Tibial artery (tissue), 4 donors: ENCODE data around the gene SNAP29.

Source experiments
- DNase-seq, 2 donors: peaks; one replicate each; pipeline ENCODE4 v3.0.0-alpha.2; 2019
- H3K27ac ChIP-seq, 2 donors: fragments of 200-600 bp; sonication (generic) in 1 of 2; 1 replicate in 1 of 2; 2 replicates in 1 of 2; pipeline ENCODE4 v1.5.1; 2018 to 2019; ENCODE audit warnings: mild to moderate bottlenecking in 1 of 2
- H3K27me3 ChIP-seq, 2 donors: fragments of 200-600 bp; sonication (generic) in 1 of 2; one replicate each; pipeline versions ENCODE4 v1.5.1 to v1.6.0; 2016 to 2019
- H3K36me3 ChIP-seq, 3 donors: fragments of 200-600 bp; sonication (generic) in 2 of 3; one replicate each; pipeline ENCODE4 v1.5.1; 2016 to 2019; ENCODE audit warnings: mild to moderate bottlenecking in 2 of 3
- H3K4me1 ChIP-seq, 4 donors: fragments of 200-600 bp; sonication (generic) in 2 of 4; 1 replicate in 3 of 4; 2 replicates in 1 of 4; pipeline ENCODE4 v1.5.1; 2016 to 2019
- H3K4me3 ChIP-seq, 2 donors: fragments of 200-600 bp; sonication (generic) in 1 of 2; 1 replicate in 1 of 2; 2 replicates in 1 of 2; pipeline ENCODE4 v1.5.1; 2018 to 2019; ENCODE audit warnings: mild to moderate bottlenecking in 2 of 2
- H3K9me3 ChIP-seq, 3 donors: fragments of 200-600 bp; sonication (generic) in 1 of 3; one replicate each; pipeline ENCODE4 v1.5.1; 2016 to 2019
- CTCF ChIP-seq, 2 experiments: fragments of 200-600 bp in 1 of 2; fragments of 450-650 bp in 1 of 2; IDR thresholded peaks; one replicate each; pipeline ENCODE4 v1.5.1; 2017 to 2019; ENCODE audit warnings: antibody characterized with exemption in 2 of 2, mild to moderate bottlenecking in 1 of 2, moderate library complexity in 1 of 2
- intact Hi-C: fragments of 100-400 bp; cut with DNase I; formaldehyde crosslinking; loops from one replicate; pipeline ENCODE4 v1.15.0; 2023; ENCODE audit warnings: low total_unique reads

The SNAP29 gene

GRCh38 chr22:20852076-20852475 is 6.7 kb upstream of the SNAP29 start:
- H3K36me3 ChIP-seq = no peaks in the 10 kb centered on the region
- DNase-seq = no peak
- no peaks in the 10 kb centered on the region for H3K27me3 ChIP-seq
- H3K4me3 ChIP-seq = no peak overlapping the region
- H3K4me1 ChIP-seq = peaks cover 0 to 15% (median 10%) of the 10 kb centered on the region in 4 donors
- intact Hi-C loops = no loop called here
- H3K27ac ChIP-seq = no peak overlapping the region
- no peaks in the 10 kb centered on the region for H3K9me3 ChIP-seq
- TF ChIP-seq CTCF (IDR thresholded peaks at IDR 0.05) = no peak

- no peak overlapping the region for H3K4me3 ChIP-seq
- H3K4me1 ChIP-seq = peaks cover 0 to 19% (median 15%) of the 10 kb centered on the region in 4 donors
- H3K36me3 ChIP-seq = no peaks in the 10 kb centered on the region
- DNase-seq = no peak
- H3K9me3 ChIP-seq = no peaks in the 10 kb centered on the region
- H3K27ac ChIP-seq = no peak overlapping the region
- no peaks in the 10 kb centered on the region for H3K27me3 ChIP-seq
- TF ChIP-seq CTCF (IDR thresholded peaks at IDR 0.05) = no peak
- intact Hi-C loops = no loop called here
Observed at GRCh38 chr22:20852503-20852902, 6.3 kb upstream of the SNAP29 start.

GRCh38 chr22:20853236-20853660 is 5.6 kb upstream of the SNAP29 start:
- Histone ChIP-seq H3K4me1 (peaks cover 0 to 24% (median 18%) of the 10 kb centered on the region in 4 donors), H3K9me3 (no peaks in the 10 kb centered on the region), H3K4me3 (no peak overlapping the region), H3K27me3 (no peaks in the 10 kb centered on the region), H3K36me3 (no peaks in the 10 kb centered on the region), H3K27ac (no peak overlapping the region)
- intact Hi-C loops = no loop called here
- no peak for DNase-seq
- TF ChIP-seq CTCF (IDR thresholded peaks at IDR 0.05) = no peak

GRCh38 chr22:20857247-20857643 is 1.6 kb upstream of the SNAP29 start:
- intact Hi-C loops = no loop called here
- TF ChIP-seq CTCF (IDR thresholded peaks at IDR 0.05) = no peak
- Histone ChIP-seq H3K4me1 (peaks cover 0 to 38% (median 23%) of the 10 kb centered on the region in 4 donors), H3K27me3 (no peaks in the 10 kb centered on the region), H3K9me3 (no peaks in the 10 kb centered on the region), H3K4me3 (peak overlapping the region; percentile 82 to 92), H3K36me3 (peaks cover 0 to 5% (median 0%) of the 10 kb centered on the region in 3 donors), H3K27ac (peak overlapping the region in 1 of 2 donors; percentile 89)
- no peak for DNase-seq

GRCh38 chr22:20857838-20858614 is 781 bp upstream of the SNAP29 start:
- no peaks in the 10 kb centered on the region for H3K27me3 ChIP-seq
- no peaks in the 10 kb centered on the region for H3K9me3 ChIP-seq
- H3K4me3 ChIP-seq = peak overlapping the region; percentile 82 to 92
- DNase-seq = peak; percentile 79 to 89
- H3K36me3 ChIP-seq = peaks cover 0 to 9% (median 0%) of the 10 kb centered on the region in 3 donors
- peak overlapping the region; percentile 79 to 89 for H3K27ac ChIP-seq
- TF ChIP-seq CTCF (IDR thresholded peaks at IDR 0.05) = no peak
- peaks cover 0 to 38% (median 23%) of the 10 kb centered on the region in 4 donors for H3K4me1 ChIP-seq
- intact Hi-C loops = loop anchor here (2.0 kb wide), 1 partner anchor 59 kb away; the partner anchor contains the start of gene CRKL
